ENCODE data around the gene ARHGEF16. TPM values are rescaled to one million over a fixed set of nuclear protein-coding genes. Genes with fewer than 3 reads are reported as not detected.

ARHGEF16 gene
- total and polyA plus RNA-seq, 2 donors (not counting 1 experiment from before 2014, with no cell fraction given), result 0.13 to 0.22 TPM

GRCh38 chr1:3433076-3433475 is 21.4 kb upstream of the ARHGEF16 start:
- TF ChIP-seq EZH2 (IDR thresholded peaks at IDR 0.05; ENCODE audit: borderline replicate concordance, insufficient read depth, low read depth, low read length, poor library complexity, severe bottlenecking), result no peak
- WGBS (ENCODE audit: insufficient coverage), result 88% methylated on average over 14 of the region's 14 CpGs
- H3K4me1 ChIP-seq (ENCODE audit: control insufficient read depth in 2 of 2, insufficient read depth in 2 of 2, low read length in 2 of 2), result no peaks in the 10 kb centered on the region
- intact Hi-C loops (cut with micrococcal nuclease), result no loop called here
- no peaks in the 10 kb centered on the region for H3K27me3 ChIP-seq (replicated peaks in 1 of 4; ENCODE audit: control extremely low read depth in 1 of 4, control insufficient read depth in 3 of 4, insufficient read depth in 4 of 4, low read length in 3 of 4)
- CTCF ChIA-PET, result no interaction called here
- Mint-ChIP-seq H3K9me3 (ENCODE audit: insufficient read depth) (no peaks in the 10 kb centered on the region), H3K4me3 (no peak overlapping the region), H3K27ac (no peak overlapping the region), H3K4me1 (no peaks in the 10 kb centered on the region), H3K27me3 (no peaks in the 10 kb centered on the region)
- no peaks in the 10 kb centered on the region for H3K36me3 ChIP-seq (replicated peaks in 1 of 2; ENCODE audit: control extremely low read depth in 1 of 2, control insufficient read depth in 1 of 2, extremely low read depth in 1 of 2, insufficient read depth in 2 of 2, low read length in 1 of 2)
- no peak for DNase-seq
- H3K9ac ChIP-seq (ENCODE audit: low read length), result no peak overlapping the region
- no peak for ATAC-seq (ENCODE audit: low read depth)
- POLR2A ChIA-PET, result no interaction called here
- no peaks in the 10 kb centered on the region for H3K9me3 ChIP-seq (ENCODE audit: control extremely low read depth in 1 of 3, control insufficient read depth in 2 of 3, insufficient read depth in 1 of 3, low read length in 2 of 3)
- H3K4me2 ChIP-seq (replicated peaks; ENCODE audit: low read depth, low read length, poor library complexity, severe bottlenecking), result no peak overlapping the region
- H3K79me2 ChIP-seq (ENCODE audit: control insufficient read depth, insufficient read depth, low read length), result no peaks in the 10 kb centered on the region
- no peaks in the 10 kb centered on the region for H4K20me1 ChIP-seq (ENCODE audit: control insufficient read depth, insufficient read depth, low read length, poor library complexity, severe bottlenecking)
- no peak overlapping the region for H2AFZ ChIP-seq (ENCODE audit: insufficient read depth, low read depth, low read length, poor library complexity, severe bottlenecking)
- no peak overlapping the region for H3K4me3 ChIP-seq (ENCODE audit: control extremely low read depth in 1 of 5, extremely low read depth in 1 of 5, insufficient read depth in 1 of 5, low read depth in 2 of 5, low read length in 4 of 5)
- no peak overlapping the region for H3K27ac ChIP-seq (ENCODE audit: low read length in 2 of 2)

- ChIA-PET POLR2A (no interaction called here), CTCF (no interaction called here)
- DNase-seq, result no peak
- TF ChIP-seq CTCF (IDR thresholded peaks at IDR 0.05), result no peak
- no peak for TF ChIP-seq EZH2 (IDR thresholded peaks at IDR 0.05; ENCODE audit: borderline replicate concordance, insufficient read depth, low read depth, low read length, poor library complexity, severe bottlenecking)
- Histone ChIP-seq H2AFZ (ENCODE audit: insufficient read depth, low read depth, low read length, poor library complexity, severe bottlenecking) (no peak overlapping the region), H4K20me1 (ENCODE audit: control insufficient read depth, insufficient read depth, low read length, poor library complexity, severe bottlenecking) (no peaks in the 10 kb centered on the region), H3K4me3 (ENCODE audit: control extremely low read depth in 1 of 5, extremely low read depth in 1 of 5, insufficient read depth in 1 of 5, low read depth in 2 of 5, low read length in 4 of 5) (no peak overlapping the region), H3K79me2 (ENCODE audit: control insufficient read depth, insufficient read depth, low read length) (no peaks in the 10 kb centered on the region), H3K4me1 (ENCODE audit: control insufficient read depth in 2 of 2, insufficient read depth in 2 of 2, low read length in 2 of 2) (no peaks in the 10 kb centered on the region), H3K4me2 (replicated peaks; ENCODE audit: low read depth, low read length, poor library complexity, severe bottlenecking) (no peak overlapping the region), H3K27ac (ENCODE audit: low read length in 2 of 2) (no peak overlapping the region), H3K36me3 (replicated peaks in 1 of 2; ENCODE audit: control extremely low read depth in 1 of 2, control insufficient read depth in 1 of 2, extremely low read depth in 1 of 2, insufficient read depth in 2 of 2, low read length in 1 of 2) (no peaks in the 10 kb centered on the region), H3K9ac (ENCODE audit: low read length) (no peak overlapping the region), H3K27me3 (replicated peaks in 1 of 4; ENCODE audit: control extremely low read depth in 1 of 4, control insufficient read depth in 3 of 4, insufficient read depth in 4 of 4, low read length in 3 of 4) (no peaks in the 10 kb centered on the region), H3K9me3 (ENCODE audit: control extremely low read depth in 1 of 3, control insufficient read depth in 2 of 3, insufficient read depth in 1 of 3, low read length in 2 of 3) (no peaks in the 10 kb centered on the region)
- Mint-ChIP-seq H3K4me3 (no peak overlapping the region), H3K27me3 (no peaks in the 10 kb centered on the region), H3K9me3 (ENCODE audit: insufficient read depth) (no peaks in the 10 kb centered on the region), H3K4me1 (no peaks in the 10 kb centered on the region), H3K27ac (no peak overlapping the region)
- no peak for ATAC-seq (ENCODE audit: low read depth)
- intact Hi-C loops (cut with micrococcal nuclease), result no loop called here
- WGBS (ENCODE audit: insufficient coverage), result 97% methylated on average over 30 of the region's 31 CpGs
These were observed 20.7 kb upstream of the ARHGEF16 start for GRCh38 chr1:3433596-3434320.
